22Rv1 (cell line): ENCODE measurements around the gene GATA6.

Source experiments
- ZFX ChIP-seq: fragments of 450-650 bp; IDR thresholded peaks from 2 replicates; pipeline ENCODE4 v1.6.1; 2017; ENCODE audit warnings: antibody characterized with exemption, borderline replicate concordance
- TF ChIP-seq, protein P1 (sequence below): fragments of 450-650 bp; IDR thresholded peaks from 2 replicates; pipeline ENCODE4 v1.5.1; 2017; ENCODE audit warnings: mild to moderate bottlenecking

- TF ChIP-seq, protein P1, sequence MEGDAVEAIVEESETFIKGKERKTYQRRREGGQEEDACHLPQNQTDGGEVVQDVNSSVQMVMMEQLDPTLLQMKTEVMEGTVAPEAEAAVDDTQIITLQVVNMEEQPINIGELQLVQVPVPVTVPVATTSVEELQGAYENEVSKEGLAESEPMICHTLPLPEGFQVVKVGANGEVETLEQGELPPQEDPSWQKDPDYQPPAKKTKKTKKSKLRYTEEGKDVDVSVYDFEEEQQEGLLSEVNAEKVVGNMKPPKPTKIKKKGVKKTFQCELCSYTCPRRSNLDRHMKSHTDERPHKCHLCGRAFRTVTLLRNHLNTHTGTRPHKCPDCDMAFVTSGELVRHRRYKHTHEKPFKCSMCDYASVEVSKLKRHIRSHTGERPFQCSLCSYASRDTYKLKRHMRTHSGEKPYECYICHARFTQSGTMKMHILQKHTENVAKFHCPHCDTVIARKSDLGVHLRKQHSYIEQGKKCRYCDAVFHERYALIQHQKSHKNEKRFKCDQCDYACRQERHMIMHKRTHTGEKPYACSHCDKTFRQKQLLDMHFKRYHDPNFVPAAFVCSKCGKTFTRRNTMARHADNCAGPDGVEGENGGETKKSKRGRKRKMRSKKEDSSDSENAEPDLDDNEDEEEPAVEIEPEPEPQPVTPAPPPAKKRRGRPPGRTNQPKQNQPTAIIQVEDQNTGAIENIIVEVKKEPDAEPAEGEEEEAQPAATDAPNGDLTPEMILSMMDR: no peak
- TF ChIP-seq ZFX: no peak
Measured at GRCh38 chr18:22186484-22186971, 17.1 kb downstream of the GATA6 start.
